K562 (cell line): ENCODE results near the gene FKBP2. TPM values are rescaled to one million over a fixed set of nuclear protein-coding genes. Genes with fewer than 3 reads are reported as not detected.

Source experiments
- ATAC-seq: fragments of 200-7000 bp; cut with Tn5 transposase; 3 replicates; pipeline ENCODE4 v1.9.1; 2020; ENCODE audit warnings: moderate library complexity
- BruUV-seq: library from RNA; stranded (reverse); fragments of 400-500 nt; replicated peaks from 2 replicates; lab custom pipeline; 2021; lab: Mats Ljungman, UMichigan
- CTCF ChIA-PET: fragments of 300-600 bp; formaldehyde crosslinking; extraction: SDS; loops from one replicate; lab custom pipeline; 2021; ENCODE audit warnings: low intra/inter-chr PET ratio; lab: Yijun Ruan, JAX
- POLR2A ChIA-PET: fragments of 300-600, 350-650 bp; sonication (Branson Sonifier 250); formaldehyde crosslinking; extraction: SDS; loops from one replicate; lab custom pipeline; 2021; ENCODE audit warnings: antibody characterized with exemption, inconsistent platforms; lab: Yijun Ruan, JAX
- DNase-seq, 4 experiments: peaks; one replicate each; pipeline versions ENCODE4 v3.0.0 to v3.0.0-alpha.2; 2011 to 2018; ENCODE audit warnings: low spot score in 3 of 4, mixed read lengths in 3 of 4; ENCODE audit errors: extremely low read depth in 1 of 4
- FAIRE-seq: peaks from 2 replicates; lab custom pipeline; 2011; peaks lifted over from hg19 to GRCh38; lab: Jason Lieb, UNC
- H2AFZ ChIP-seq: 2 replicates; pipeline ENCODE4 v1.6.0; 2011; ENCODE audit warnings: low read depth, low read length, control low read depth, inconsistent platforms
- H3K27ac ChIP-seq: fragments of 200-600 bp; 3 replicates; pipeline ENCODE4 v1.8.0; 2011; ENCODE audit warnings: low read depth, mild to moderate bottlenecking, control low read depth, inconsistent platforms, low read length, moderate library complexity, mixed read lengths; ENCODE audit errors: extremely low read depth
- H3K27me3 ChIP-seq, 2 experiments: fragments of 300-600 bp in 1 of 2; 2 replicates in 1 of 2; 3 replicates in 1 of 2; pipeline versions ENCODE4 v1.6.0 to v1.8.0; 2011; ENCODE audit warnings: inconsistent platforms in 2 of 2, low read length in 2 of 2, mild to moderate bottlenecking in 1 of 2, mixed read lengths in 1 of 2, moderate library complexity in 1 of 2; ENCODE audit not compliant: control insufficient read depth in 2 of 2, insufficient read depth in 2 of 2
- H3K36me3 ChIP-seq: fragments of 300-600 bp; 3 replicates; pipeline ENCODE4 v1.8.0; 2011; ENCODE audit warnings: mild to moderate bottlenecking, low read length, inconsistent platforms; ENCODE audit not compliant: control insufficient read depth, insufficient read depth
- H3K4me1 ChIP-seq, 2 experiments: fragments of 200-600 bp in 1 of 2; replicated peaks in 1 of 2; 2 replicates in 1 of 2; 3 replicates in 1 of 2; pipeline versions ENCODE4 v1.5.1 to v1.8.0; 2011; ENCODE audit warnings: inconsistent platforms in 2 of 2, low read length in 2 of 2, mild to moderate bottlenecking in 1 of 2, mixed read lengths in 1 of 2, moderate library complexity in 1 of 2; ENCODE audit not compliant: control insufficient read depth in 2 of 2, insufficient read depth in 2 of 2
- H3K4me2 ChIP-seq: 2 replicates; pipeline ENCODE4 v1.6.1; 2011; ENCODE audit warnings: low read length, control low read depth, inconsistent platforms, mixed read lengths; ENCODE audit not compliant: insufficient read depth
- H3K4me3 ChIP-seq: fragments of 200-600 bp; sonication (generic), shearing (Covaris generic); 2 replicates; pipeline ENCODE4 v1.5.1; 2016; ENCODE audit warnings: control low read depth, inconsistent platforms
- H3K79me2 ChIP-seq: fragments of 200-600 bp; 3 replicates; pipeline ENCODE4 v1.8.0; 2011; ENCODE audit warnings: low read length, inconsistent platforms; ENCODE audit not compliant: control insufficient read depth, insufficient read depth
- H3K9ac ChIP-seq, 2 experiments: 2 replicates each; pipeline versions ENCODE4 v1.6.0 to v1.6.1; 2011; ENCODE audit warnings: low read depth in 2 of 2, low read length in 2 of 2, control low read depth in 1 of 2, inconsistent platforms in 1 of 2, mild to moderate bottlenecking in 1 of 2, mixed read lengths in 1 of 2; ENCODE audit not compliant: insufficient read depth in 1 of 2
- H3K9me1 ChIP-seq: one replicate; pipeline ENCODE4 v1.6.0; 2011; ENCODE audit warnings: inconsistent platforms, mild to moderate bottlenecking, low read length, moderate library complexity; ENCODE audit not compliant: control insufficient read depth, insufficient read depth
- H3K9me3 ChIP-seq: replicated peaks from 2 replicates; pipeline ENCODE4 v1.5.1; 2011; ENCODE audit warnings: low read depth, low read length, inconsistent platforms; ENCODE audit not compliant: control insufficient read depth, insufficient read depth
- H4K20me1 ChIP-seq: replicated peaks from 2 replicates; pipeline ENCODE4 v1.6.1; 2011; ENCODE audit warnings: low read length, inconsistent platforms, mixed read lengths; ENCODE audit not compliant: control insufficient read depth, insufficient read depth
- BCL6 ChIP-seq: fragments of 250-450 bp; sonication (Bioruptor Pico); IDR thresholded peaks from 2 replicates; pipeline ENCODE4 v1.4.0; 2020
- BHLHE40 ChIP-seq: IDR thresholded peaks from 2 replicates; pipeline ENCODE4 v1.6.1; 2011; ENCODE audit warnings: low read length, improper control_type of control experiment
- EGR1 ChIP-seq: fragments of 450-650 bp; conservative IDR thresholded peaks from 2 replicates; pipeline ENCODE4 v1.6.1; 2017; ENCODE audit warnings: mild to moderate bottlenecking
- HDGF ChIP-seq: fragments of 450-650 bp; IDR thresholded peaks from 2 replicates; pipeline ENCODE4 v1.6.1; 2016
- HNRNPUL1 ChIP-seq: fragments of 200-400 bp; formaldehyde crosslinking; IDR thresholded peaks from 2 replicates; pipeline ENCODE4 v1.6.1; 2017; ENCODE audit warnings: low read length
- PATZ1 ChIP-seq: fragments of 250-450 bp; sonication (Bioruptor Pico); IDR thresholded peaks from 2 replicates; pipeline ENCODE4 v1.5.0; 2020; ENCODE audit warnings: mild to moderate bottlenecking, borderline replicate concordance
- PHF21A ChIP-seq: fragments of 450-650 bp; IDR thresholded peaks from 2 replicates; pipeline ENCODE4 v1.6.1; 2017; ENCODE audit warnings: low read depth, borderline replicate concordance
- POLR2A ChIP-seq: fragments of 450-650 bp; conservative IDR thresholded peaks from 2 replicates; pipeline ENCODE4 v1.6.1; 2016
- RBBP5 ChIP-seq: fragments of 200-600 bp; sonication (generic); IDR thresholded peaks from 2 replicates; pipeline ENCODE4 v1.6.1; 2012; ENCODE audit warnings: borderline replicate concordance, mild to moderate bottlenecking, low read length, control low read depth, inconsistent platforms; ENCODE audit not compliant: insufficient read depth, poor library complexity, severe bottlenecking
- RFX7 ChIP-seq: fragments of 250-450 bp; sonication (Bioruptor Pico); IDR thresholded peaks from 2 replicates; pipeline ENCODE4 v1.5.1; 2021; ENCODE audit warnings: mild to moderate bottlenecking
- ZBTB7A ChIP-seq: IDR thresholded peaks from 2 replicates; pipeline ENCODE4 v1.6.1; 2011; ENCODE audit warnings: low read depth, mild to moderate bottlenecking, low read length, moderate library complexity, borderline replicate concordance; ENCODE audit not compliant: control insufficient read depth
- ZNF277 ChIP-seq: fragments of 250-450 bp; sonication (Bioruptor Pico); IDR thresholded peaks from 2 replicates; pipeline ENCODE4 v1.8.0; 2022; ENCODE audit warnings: inconsistent platforms, mild to moderate bottlenecking, moderate library complexity, borderline replicate concordance
- ZNF75A ChIP-seq: fragments of 450-650 bp; formaldehyde crosslinking; IDR thresholded peaks from 2 replicates; pipeline ENCODE4 v1.4.0; 2020; ENCODE audit warnings: mild to moderate bottlenecking
- WGBS: fragments of 100-300 bp; shearing (Covaris generic); methylation state at CpG from one replicate; pipeline ENCODE4 v1.1.6; 2016; ENCODE audit warnings: low coverage, mixed read lengths; ENCODE audit not compliant: insufficient coverage; ENCODE audit errors: missing lambda C conversion rate; 5-methylcytosine and 5-hydroxymethylcytosine counted together
- in situ Hi-C: fragments of 300-500 bp; cut with MboI; formaldehyde crosslinking; loops from 4 replicates; pipeline ENCODE4 v1.15.0; 2018; ENCODE audit warnings: inconsistent platforms, mixed read lengths
- intact Hi-C: fragments of 100-400 bp; cut with micrococcal nuclease; formaldehyde crosslinking; loops from 2 replicates; pipeline ENCODE4 v1.14.2; 2022
- polyA plus RNA-seq, 8 experiments: library from polyadenylated mRNA; depleted of rRNA in 4 of 8; stranded (reverse) in 5 of 8; unstranded in 3 of 8; fragments of >200 nt; fragmentation: Nextera tagmentation in 2 of 8; fragmentation: Illumina TruSeq in 1 of 8; extraction: Ambion mirVana in 2 of 8; extraction: Trizol in 1 of 8; gene quantifications; 2 replicates each; pipeline versions ENCODE4 v1.2.1 to v1.2.3, GENCODE V29; 2011 to 2014; ENCODE audit warnings: inconsistent platforms in 1 of 8, missing spikeins in 1 of 8
- total RNA-seq, 7 experiments: library from RNA; depleted of rRNA in 6 of 7; stranded (reverse); fragments of >200 nt in 6 of 7; fragmentation: Illumina TruSeq in 2 of 7; extraction: Trizol in 2 of 7; gene quantifications; 2 replicates each; pipeline versions ENCODE4 v1.2.1 to v1.2.3, GENCODE V29; 2011 to 2021; ENCODE audit warnings: low replicate concordance in 1 of 7

The FKBP2 gene
- total and polyA plus RNA-seq, 9 of the 15 experiments (the other 6 are each of a cell fraction or from before 2014, with no cell fraction given) = 3.5 to 151 (median 58.1) TPM

DNA sequence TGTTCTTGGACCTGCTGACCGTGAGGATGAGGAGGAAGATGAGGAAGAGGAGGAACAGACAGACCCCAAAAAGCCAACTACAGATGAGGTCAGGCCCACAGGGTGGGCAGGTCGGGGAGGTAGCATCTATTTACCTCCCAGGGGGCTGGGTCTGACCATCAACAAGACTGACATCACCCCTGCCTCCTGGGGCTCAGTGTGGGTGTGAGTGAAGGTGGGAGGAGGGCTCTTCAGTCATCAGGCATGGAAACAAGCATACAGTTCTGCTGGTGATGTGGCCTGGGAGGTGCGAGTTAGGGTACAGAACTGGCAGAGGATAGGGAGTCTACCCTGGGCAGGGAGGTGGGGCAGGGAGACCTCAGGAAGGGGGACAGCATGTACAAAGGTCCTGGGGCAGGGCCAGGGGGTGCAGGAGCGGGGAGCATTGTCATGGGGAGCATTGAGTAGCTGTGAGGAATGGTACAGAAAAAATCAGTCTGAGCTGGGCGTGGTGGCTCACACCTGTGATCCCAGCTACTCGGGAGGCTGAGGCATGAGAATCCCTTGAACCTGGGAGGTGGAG lies 19.3 kb downstream of the FKBP2 start (continued):
- TF ChIP-seq HNRNPUL1 (no peak), HDGF (no peak), POLR2A (0 out of 2 replicates have a peak, but pooled peaks have one; percentile 11)

- TF ChIP-seq PATZ1 (CRISPR knock-in tag) = no peak
- no peak for TF ChIP-seq ZNF75A (CRISPR knock-in tag)
- no peak for TF ChIP-seq BCL6 (CRISPR knock-in tag)
- no peak for TF ChIP-seq RFX7 (CRISPR knock-in tag)
- no peak for TF ChIP-seq ZBTB7A
- no peak for TF ChIP-seq PHF21A
- no peak for TF ChIP-seq EGR1
- TF ChIP-seq BHLHE40 = no peak
- TF ChIP-seq RBBP5 = no peak
- TF ChIP-seq ZNF277 (CRISPR knock-in tag) = no peak
- H3K27me3 ChIP-seq = no peaks in the 10 kb centered on the region
- no peak overlapping the region for H3K27ac ChIP-seq
- BruUV-seq = no TSS peak
- FAIRE-seq (no peak), DNase-seq (no peak), ATAC-seq (no peak)
- H3K4me2 ChIP-seq = no peak overlapping the region
- POLR2A ChIA-PET = interaction anchor here (0.6 to 1.2 kb wide), 5 partner anchors 10 to 428 kb away, joined by 3 to 7 read pairs (median 4); partner anchors contain the start of gene PLCB3
- H3K9ac ChIP-seq = no peak overlapping the region; a peak in 1 of 4 replicates
- H3K9me1 ChIP-seq = no peaks in the 10 kb centered on the region
- WGBS = 89% methylated on average over 12 of the region's 18 CpGs
- CTCF ChIA-PET = no interaction called here
- H3K4me3 ChIP-seq = no peak overlapping the region
- no peak overlapping the region for H2AFZ ChIP-seq
- peaks cover 0 to 42% of the 10 kb centered on the region in 2 experiments; a peak in 2 of 5 replicates for H3K4me1 ChIP-seq
- in situ Hi-C loops = no loop called here
- intact Hi-C loops = no loop called here
- no peaks in the 10 kb centered on the region for H3K9me3 ChIP-seq
- 0 out of 2 replicates have a peak, but pooled peaks cover 4% of the 10 kb centered on the region for H4K20me1 ChIP-seq
- H3K36me3 ChIP-seq = peaks cover 90% of the 10 kb centered on the region
- H3K79me2 ChIP-seq = no peaks in the 10 kb centered on the region
These were observed 20.7 kb downstream of the FKBP2 start for GRCh38 chr11:64261556-64262080.
